ENCODE data around the gene RNF182.
"Not testable (repeated sequence)": the region's sequence is repeated elsewhere in the genome, so short reads cannot be mapped to it uniquely, and the experiment has no call there.

- not testable (repeated sequence) for TF ChIP-seq SUZ12 (IDR thresholded peaks at IDR 0.05); FOXM1 (IDR thresholded peaks at IDR 0.05; ENCODE audit: borderline replicate concordance); SP1 (IDR thresholded peaks at IDR 0.05); FOXK2 (IDR thresholded peaks at IDR 0.05); BHLHE40 (IDR thresholded peaks at IDR 0.05; ENCODE audit: borderline replicate concordance); CTBP1 (IDR thresholded peaks at IDR 0.05; ENCODE audit: borderline replicate concordance); FOXA1 (IDR thresholded peaks at IDR 0.05); ELF4 (IDR thresholded peaks at IDR 0.05); HDGF (IDR thresholded peaks at IDR 0.05; ENCODE audit: borderline replicate concordance)
These were observed 44.6 kb upstream of the RNF182 start for GRCh38 chr6:13880061-13880663.
